ENCODE measurements around the gene COL4A3.
"Not testable (repeated sequence)": the region's sequence is repeated elsewhere in the genome, so short reads cannot be mapped to it uniquely, and the experiment has no call there.

The COL4A3 gene

DNA sequence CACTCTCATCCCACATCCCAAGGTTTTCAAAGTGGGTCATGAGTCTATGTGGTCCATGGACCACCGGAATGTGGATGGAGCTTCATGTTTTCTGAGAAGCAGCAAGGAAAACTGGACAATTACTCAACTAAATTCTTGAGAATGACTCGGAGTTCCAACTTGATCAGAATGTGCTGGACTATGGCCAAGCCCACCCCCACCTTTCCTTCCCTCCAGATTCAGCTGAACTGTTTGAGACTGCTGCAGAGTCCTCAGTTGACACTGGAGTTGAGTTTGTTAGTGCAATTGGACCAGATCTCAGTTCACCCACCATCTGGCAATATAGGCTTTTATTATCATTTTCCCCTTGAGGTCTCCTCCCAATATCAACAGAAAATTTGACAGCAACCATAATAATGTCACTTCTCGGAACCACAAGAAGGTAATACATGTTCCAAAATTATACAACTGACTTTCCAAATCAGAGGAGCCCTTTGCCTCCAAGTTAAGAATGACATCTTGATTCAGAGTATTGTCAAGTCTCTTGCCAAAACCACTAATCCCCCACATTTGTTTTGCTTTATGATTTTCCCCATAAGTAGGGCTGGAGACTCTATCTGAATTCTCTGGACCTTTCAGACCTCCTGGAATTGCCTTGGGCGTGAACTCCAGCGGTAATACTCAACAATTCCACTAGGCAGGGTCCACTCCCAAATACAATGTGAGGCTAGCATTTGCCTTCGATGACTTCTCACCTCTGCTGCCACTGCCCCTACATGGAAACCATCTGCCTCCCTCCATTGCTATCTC lies 9.2 kb upstream of the COL4A3 start:
- no peak for DNase-seq (ENCODE audit: low read depth)

DNA sequence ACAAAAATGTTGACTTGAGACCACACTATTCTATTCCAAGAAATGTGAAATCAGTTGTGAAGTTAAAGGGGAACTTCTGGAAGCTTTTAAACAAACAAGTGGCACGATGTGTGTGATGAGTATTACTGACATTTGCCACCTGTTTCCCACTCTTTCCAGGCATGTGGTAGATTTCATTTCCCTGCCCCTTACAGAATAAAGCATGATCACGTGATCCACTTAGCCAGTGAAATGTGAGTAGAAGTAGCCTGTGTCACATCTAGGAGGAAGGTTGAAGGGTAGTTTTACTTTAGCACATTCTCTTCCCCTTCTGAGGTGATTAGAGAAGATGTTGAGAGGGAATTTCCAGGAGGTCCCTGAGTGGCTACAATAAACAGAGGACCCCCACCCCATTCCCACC lies 4.3 kb upstream of the COL4A3 start:
- no peak for DNase-seq (ENCODE audit: low read depth)

DNA sequence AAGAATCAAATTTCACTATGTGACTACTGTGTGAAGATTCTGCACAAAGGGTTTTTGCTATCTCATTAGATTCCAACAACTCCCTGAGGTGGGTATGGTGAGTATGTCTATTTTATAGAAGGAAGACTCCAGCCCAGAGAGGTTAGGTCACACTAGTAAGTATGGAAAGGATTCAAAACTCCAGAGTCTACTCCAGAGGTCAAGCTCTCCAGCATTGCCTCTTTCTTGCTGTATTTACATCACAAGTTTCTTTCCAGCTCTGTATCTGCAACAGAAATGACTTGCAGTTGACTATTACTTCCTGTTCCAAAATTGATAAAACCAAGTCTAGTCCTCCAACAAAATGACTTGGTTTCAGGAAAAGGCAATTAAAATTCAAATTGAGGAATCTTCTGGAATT lies 2.5 kb upstream of the COL4A3 start:
- no peak for DNase-seq (ENCODE audit: low read depth)

DNA sequence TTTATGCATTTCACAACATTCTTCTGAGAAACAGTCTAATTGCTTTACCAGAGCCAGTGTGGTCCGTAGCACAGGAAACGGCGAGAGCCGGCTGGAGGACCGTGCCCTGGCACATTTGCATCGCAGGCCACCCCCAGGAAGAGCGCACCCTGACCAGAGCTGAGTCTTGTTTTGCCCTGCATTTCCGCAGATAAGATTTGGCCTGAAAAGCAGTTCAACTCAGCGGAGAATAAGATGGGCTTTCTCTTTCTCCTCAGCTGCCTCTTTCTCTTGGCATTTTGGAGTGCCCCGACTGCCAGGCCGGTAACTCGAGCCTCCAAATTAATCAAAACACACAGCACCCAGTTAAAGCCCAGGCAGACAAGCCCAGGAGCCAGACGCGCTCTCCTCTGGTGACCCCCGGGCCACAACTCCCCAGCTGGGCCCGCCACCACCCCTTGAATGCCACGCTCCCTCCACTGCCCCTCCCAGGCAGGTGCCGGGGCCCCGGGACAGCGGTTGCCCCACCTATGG lies 883 bp upstream of the COL4A3 start:
- no peak for DNase-seq (ENCODE audit: low read depth)

DNA sequence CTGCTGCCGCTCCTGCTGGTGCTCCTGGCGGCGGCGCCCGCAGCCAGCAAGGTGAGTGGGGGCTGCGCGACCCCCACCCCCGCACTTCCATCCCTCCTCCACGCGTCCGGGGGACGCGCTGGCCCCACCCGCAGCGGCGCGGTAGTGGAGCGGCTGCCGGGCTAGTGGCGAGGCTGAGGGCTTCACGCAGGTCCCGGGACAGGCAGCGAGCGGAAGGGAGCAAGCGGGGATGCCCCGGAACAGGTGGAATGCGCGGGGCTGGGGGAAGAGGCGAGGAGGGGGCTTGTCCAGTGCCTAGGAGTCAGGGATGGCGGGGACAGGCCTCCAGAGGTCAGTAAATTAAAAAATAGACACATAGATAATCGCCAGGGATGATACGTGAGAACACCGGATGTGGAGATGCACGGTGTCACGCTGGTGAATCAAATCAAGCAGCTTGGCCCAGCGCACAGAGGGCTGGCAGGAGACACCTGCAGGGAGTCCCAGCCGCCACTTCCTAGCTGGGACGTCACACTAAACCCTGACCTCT lies 403 bp downstream of the COL4A3 start:
- DNase-seq (ENCODE audit: low read depth), result no peak

DNA sequence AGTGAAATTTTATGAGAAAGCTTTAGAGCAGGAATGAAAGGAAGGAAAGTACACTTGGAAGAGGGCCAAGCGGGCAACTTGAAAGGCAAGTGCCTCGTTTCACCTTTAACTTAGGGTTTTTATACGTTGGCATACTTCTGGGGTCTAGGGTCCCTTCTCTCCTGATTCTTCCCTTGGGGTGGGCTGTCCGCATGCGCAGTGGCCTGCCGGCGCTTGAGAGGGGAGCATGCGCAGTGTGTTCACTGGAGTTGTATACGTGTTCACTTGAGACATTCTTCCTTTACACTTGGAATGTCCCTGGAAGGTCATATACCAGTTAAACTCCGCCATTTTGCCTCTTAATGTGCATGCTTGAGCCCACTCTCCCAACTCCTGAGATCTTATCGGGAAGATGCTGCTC lies 7.4 kb downstream of the COL4A3 start:
- not testable (repeated sequence) for DNase-seq (ENCODE audit: low read depth)

DNA sequence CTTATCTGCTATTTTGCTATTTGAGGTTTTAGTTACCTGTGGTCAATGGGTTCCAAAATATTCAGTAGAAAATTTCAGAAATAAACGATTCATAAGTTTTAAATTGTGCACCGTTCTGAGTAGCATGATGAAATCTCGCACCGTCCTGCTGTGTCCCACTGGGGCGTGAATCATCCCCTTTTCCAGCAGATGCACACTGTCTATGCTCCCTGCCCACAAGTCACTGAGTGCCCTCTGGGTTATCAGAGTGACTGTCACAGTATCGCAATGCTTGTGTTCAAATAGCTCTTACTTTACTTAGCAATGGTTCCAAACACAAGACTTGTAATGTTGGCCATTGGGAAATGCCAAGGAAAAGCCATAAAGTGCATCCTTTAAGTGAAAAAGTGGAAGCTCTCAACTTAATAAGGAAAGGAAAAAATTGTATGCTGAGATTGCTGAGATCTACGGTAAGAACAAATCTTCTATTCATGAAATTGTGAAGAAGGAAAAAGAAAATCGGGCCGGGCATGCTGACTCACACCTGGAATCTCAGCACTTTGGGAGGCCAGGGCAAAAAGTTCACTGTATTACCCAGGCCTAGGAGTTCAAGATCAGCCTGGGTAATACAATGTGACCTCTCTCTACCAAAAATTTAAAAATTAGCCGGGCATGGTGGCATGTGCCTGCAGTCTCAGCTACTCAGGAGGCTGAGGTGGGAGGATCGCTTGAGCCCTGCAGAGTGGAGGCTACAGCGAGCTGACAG lies 13.3 kb downstream of the COL4A3 start:
- DNase-seq (ENCODE audit: low read depth), result no peak

DNA sequence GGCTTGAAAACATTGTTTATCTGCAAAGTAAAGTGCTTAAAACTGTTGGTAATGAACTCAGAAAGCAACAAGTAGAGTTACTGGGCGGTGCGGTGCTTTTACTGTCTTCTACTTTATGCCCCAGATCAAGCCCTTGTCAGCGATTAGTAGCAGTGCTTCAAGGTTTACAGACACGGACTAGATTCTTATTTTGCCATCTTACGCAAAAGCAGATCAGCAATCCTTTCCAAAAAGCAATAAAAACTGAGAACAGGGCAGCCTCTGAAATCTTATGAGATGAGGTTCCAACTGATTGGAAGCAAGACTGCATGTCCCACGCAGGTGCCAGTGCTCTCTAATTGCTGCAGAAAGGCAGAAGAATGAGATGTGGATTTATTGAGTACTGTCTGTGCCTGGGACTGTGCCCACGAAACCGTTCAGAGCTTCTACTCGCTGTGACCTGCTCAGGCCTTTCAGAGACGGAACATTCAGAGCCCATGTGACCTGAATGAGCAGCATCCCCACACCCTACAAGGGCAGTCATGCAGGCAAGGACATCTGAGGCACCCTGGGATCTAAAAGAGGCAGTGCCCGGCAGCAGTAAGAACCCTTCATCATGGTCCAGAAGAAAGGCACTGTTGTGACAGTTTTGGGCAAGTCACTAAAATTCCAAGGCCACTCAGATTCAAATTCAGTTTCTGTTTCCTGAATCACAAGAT lies 15.7 kb downstream of the COL4A3 start:
- DNase-seq (ENCODE audit: low read depth), result no peak

DNA sequence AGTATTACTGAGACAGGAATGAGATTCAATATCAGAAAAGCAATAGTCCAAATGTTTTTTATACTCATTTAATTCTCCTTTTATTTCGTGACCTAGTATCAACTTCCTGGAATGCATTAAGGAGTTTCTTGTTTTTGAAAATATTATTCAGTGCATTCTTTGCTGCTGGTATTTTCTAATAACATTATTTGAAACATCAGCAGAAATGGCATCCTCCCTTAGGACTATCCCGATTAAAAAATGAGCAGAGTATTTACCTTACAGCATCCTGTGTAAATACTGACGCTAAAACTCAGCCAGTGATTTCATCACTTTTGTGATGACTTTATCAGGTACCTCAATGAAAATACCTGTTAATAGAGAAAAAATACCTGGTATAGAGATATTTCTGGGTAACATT lies 16.3 kb downstream of the COL4A3 start:
- no peak for DNase-seq (ENCODE audit: low read depth)

DNA sequence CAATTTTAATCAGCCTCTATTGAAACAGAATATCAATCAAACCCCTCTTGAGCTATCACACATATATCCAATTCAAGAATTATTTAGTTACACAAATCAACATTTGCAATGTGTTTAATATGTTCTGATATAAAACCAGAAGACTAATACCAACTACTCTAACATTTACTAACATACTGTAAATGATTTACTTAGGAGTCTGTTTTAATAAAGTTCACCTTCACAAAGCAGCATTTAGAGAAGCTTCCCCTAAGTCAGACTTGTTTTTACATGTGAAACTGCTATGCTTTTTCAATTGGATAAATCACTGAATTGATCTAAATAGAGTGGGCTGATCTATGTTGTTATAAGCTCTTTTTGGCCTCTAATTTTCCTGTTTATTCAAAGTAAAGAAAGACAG lies 18.3 kb downstream of the COL4A3 start:
- DNase-seq (ENCODE audit: low read depth), result no peak

DNA sequence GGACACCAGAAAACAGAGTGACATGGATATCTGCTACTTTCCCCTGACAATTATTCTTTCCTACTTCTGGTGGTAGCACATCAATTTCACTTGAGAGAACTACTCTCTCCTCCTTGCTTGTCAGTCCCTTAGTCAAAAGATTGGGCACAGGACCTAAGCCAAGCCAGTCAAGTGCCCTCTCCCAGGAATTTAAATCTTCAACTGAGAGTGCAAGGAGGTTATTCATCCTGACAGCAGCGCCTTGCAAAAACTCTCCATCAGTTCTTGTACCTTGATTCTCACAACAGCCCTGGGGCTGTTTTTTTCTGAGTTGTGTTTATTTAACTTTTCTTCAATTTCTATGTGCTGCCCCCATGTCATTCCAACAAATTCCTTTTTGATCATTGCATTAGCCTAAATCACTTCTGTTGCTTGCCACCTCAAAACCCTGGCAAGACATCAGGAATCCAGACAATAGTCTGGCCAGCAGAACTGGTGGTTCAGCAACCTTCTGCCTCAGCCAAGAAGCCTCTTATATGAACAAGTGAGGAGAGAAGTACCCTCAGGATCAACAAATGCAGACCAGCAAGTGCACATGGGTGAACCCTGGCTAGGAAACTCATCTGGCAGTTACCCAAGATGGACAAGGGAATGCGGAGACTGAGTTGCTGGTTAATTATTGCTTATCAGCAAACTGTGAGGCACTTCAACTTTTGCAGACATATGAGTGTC lies 19.4 kb downstream of the COL4A3 start:
- no peak for DNase-seq (ENCODE audit: low read depth)

DNA sequence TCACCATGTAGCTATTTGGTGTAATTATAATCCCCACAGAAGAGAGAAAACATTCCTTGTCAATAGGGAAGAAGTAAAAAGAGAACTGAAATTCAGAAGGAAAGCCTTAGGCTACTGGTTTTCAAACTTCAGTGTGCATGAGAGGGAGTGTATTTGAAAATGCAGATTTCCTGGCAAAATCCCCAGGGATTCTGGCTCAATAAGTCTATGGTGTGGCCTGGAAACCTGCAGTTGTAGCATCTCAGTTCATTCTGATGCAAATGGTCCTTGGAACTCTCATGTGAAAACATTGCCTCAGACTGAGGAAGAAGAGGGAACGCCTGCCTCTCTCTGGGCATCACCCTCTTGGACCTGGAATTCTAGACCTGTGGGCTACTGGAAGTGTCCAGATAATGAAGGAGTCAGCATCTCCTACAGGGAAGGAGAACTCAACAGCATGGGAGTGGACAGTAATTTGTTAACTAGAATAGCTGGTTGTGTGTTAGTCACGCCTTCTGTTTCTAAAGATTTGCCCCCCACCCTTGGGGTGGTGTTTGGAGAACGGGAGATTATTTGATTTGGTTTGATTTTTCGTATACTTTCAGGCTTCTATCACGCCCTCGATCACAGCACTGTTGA lies 21.3 kb downstream of the COL4A3 start:
- no peak for DNase-seq (ENCODE audit: low read depth)

DNA sequence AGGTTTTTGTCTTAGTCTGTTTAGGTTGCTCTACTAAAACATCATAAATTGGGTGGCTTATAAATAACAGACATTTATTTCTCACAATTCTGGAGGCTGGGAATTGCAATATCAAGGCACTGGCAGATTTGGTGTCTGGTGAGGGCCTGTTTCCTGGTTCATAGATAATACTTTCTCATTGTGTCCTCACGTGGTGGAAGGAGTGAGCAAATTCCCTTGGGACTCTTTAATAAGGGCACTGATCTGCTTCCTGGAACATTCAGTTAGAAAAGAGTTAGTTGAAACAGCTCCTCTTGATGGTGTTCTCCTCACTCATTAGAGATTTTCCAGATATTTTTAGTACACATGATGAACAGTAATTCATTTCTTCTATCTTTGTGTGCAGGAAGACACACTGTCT lies 22.3 kb downstream of the COL4A3 start:
- no peak for DNase-seq (ENCODE audit: low read depth)

DNA sequence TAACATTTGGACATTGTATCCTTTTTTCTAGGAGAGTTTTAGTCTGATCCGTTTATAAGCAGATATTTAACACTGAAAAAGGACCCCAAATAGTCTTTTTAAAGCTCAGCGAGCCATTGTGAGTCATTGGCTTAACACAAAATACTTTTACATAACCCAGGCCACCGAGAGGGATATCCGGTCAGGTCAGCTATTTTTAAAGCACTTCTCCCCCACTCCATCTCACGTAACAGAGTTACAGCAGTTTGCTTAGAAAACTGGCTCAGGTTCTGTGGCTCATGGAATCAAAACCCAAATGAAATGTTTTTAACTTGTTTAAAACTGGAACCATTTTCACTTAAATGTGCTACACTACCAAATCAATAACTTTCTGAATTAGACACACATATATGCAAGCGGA lies 23.9 kb downstream of the COL4A3 start:
- DNase-seq (ENCODE audit: low read depth), result no peak

DNA sequence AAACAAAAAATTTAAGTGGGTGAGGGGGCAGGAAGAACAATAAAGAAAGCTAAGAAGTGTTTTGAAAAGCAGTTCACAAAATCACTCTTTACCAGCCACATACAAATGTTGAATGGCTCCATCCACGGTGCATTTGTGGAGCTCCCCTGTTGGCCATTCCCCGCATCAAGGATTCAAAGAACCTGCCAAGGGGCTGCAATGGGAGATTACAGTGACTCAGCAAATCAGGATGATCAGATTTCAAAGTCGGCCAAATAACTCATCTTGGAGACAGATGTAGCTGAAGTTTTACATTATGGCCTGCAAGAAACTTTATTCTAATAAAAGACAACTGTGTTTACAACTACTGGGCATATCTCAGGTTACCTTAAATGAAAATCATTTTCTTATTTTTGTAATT lies 26.9 kb downstream of the COL4A3 start:
- no peak for DNase-seq (ENCODE audit: low read depth)

DNA sequence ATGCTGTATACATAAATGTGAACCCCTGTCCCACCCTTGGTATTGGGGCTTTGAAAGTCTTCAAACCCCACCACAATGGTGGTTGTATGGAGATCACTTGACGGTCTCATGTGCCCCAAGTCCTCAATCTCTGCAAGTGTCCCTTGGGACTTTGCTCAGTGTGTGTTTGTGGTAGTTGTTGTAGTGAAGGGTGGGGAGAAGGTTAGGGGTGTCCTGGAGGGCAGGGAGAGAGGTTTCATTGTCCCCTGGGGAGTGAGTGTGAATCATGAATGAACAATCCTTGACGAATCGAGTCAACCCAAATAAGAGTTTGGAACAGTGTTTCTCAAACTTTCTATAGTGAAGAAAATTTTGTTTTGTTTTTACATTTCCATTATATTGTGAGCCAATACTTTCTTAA lies 28.1 kb downstream of the COL4A3 start:
- no peak for DNase-seq (ENCODE audit: low read depth)

DNA sequence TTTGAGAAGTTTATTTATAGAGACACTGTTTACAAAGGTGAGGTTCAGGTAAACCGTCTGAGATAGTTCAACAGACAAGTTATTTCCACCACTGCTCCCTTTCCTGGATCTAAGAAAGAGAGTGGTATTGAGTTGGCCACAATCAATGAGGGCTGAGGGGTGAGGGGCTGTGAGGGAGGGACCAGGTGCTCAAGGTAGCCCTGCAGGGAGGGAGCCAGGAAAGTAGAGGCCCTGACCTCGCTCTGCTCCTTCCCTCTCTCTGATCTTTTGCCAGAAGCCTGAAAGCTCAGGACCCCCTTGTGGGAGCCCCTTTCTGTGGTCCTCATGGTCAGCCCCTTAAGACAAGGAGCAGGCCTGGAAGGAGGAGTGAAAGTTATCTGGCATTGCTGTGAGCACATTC lies 29.8 kb downstream of the COL4A3 start:
- DNase-seq (ENCODE audit: low read depth), result no peak

DNA sequence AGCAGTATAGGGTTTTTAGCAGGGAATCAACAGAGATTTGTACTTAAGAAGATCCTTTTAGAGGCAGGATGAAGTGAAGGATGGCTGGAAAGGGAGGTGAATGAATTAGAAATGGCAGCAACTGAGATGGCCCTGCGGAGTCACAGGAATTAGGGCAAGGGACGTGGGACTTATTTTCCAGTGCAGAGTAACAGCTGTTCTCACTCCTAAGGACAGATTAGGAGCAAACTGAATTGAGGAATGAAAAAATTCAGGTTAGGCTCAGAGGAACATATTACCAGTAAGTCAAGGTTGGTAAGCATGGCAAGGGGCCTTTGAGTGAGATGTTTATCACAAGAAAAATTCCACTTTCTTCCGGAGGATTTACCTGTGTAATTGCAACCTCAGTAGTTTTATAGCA lies 34.4 kb downstream of the COL4A3 start:
- DNase-seq (ENCODE audit: low read depth), result no peak

DNA sequence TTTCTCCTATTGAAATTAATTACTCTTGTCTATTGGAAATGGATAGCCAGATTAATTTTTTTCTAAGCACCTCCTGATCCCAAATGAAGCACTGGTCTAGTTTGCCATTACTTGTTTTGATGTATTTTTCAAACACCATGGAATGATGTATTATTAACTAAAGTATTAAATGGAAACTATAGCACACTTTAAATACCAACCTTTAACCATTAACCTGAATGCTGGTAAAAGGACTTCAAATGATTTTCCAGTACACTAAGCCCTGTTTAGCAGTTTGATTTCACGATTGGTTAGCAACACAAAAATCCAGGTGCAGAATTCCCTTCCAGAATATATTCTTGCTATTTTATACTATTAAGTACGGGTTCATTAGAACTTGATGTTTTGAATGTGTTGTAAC lies 37.3 kb downstream of the COL4A3 start:
- DNase-seq (ENCODE audit: low read depth), result no peak

DNA sequence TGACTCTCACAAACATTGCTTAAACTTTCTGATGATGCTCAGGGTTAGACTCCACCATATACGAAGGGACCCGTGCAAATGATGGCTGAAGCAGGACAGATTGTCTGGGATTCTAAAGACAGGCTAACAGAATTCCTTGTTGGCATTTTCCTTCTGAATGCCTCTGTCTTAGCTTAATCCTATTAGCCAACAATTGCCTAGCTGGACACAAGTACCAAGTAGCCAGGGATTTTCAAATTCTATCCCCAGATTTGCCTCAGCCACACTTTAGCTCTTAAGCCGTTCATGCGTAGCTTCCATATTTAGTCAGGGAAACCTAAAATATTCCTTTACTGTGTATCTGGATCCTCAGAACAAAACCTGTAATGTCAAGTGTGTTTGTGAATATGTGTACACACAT lies 40.0 kb downstream of the COL4A3 start:
- no peak for DNase-seq (ENCODE audit: low read depth)

DNA sequence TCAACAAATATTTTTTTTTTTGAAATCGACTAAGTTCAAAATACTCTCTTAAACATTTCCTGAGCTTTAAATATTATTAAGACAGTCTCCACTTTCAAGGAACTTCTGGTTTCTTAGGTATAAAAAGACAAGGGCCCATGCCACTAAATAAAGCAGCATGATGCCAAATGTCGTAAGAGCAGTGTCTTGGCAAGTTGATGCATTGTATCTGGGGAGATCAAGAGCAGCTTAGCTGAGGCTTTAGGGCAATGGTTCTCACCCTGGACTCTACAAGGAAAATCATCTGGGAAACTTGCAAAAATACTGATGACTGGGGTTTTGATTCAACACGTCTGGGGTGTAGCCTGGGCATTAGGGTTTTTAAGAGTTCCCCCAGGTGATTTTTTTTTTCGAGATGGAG lies 41.3 kb downstream of the COL4A3 start:
- no peak for DNase-seq (ENCODE audit: low read depth)

DNA sequence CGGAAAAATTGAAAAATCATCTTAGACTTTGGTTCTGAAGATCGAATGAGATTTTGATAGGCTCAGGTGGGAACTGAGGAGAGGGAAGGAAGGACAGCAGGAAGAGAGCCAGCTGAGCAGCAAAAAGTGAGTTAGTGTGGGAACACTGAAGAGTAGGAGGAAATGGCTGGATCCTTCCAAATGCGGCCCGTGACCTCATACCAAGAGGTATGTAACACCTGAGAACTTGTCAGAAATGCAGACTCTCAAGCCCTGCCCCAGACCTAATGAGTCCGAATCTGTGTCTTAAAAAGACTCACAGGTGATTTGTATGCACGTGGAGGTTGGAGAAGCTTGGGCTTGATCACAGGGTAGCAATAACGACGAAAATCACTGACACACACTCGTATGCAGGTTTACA lies 42.0 kb downstream of the COL4A3 start:
- no peak for DNase-seq (ENCODE audit: low read depth)

Data from activated T-helper 1 cell treated with Interleukin-2 at 50 U/mL for 16 hours (primary cell).